ENCODE data around the gene CAPS. TPM values are rescaled to one million over a fixed set of nuclear protein-coding genes. Genes with fewer than 3 reads are reported as not detected.
A peak's percentile ranks its signal among the peaks of the same experiment; 100 is the strongest.

CAPS gene
- total RNA-seq, 1 experiment from 2014 or later: 3.7 TPM

DNA sequence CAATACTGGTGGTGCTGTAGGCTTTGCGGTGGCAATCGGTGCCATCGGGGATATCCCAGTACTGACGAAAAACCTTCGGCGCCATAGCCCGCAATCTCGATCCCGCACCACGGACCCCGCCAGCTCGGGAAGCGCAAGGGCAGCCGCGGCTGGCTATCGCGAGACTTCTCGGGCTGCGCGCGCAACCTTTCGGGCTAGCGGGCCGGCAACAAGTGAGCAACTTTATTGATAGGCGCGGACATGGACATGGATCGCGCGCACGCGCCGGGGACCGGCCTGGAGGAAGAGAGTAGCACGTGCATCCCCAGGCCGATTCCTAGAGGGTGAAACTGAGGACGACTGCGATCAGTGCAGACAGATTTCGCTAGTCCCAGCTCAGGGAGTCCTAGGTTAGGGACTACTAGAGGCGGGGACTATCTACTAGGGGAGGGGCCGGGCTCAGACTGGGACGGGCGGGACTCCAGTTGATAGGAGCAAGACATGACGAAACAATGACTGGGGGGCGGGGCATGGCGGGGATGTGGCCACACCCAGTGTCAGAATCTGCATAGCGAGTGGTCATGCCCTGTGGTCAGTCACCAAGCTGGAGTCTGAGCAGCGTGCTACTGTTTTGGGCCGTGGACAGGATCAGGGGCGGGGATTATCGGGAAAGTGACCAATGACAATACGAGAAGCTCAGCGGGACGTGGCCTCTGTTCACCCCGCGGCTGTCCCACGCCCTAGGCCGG is 10.3 kb upstream of the CAPS start, which contains the start of gene NDUFA11:
Gene NDUFA11, minus strand, starts transcription at position 167 of the 728 bp plus-strand sequence. Its CDS starts 82 bp downstream, at position 85.
- DNase-seq (ENCODE audit: low read depth, low spot score): peak; percentile 91
- in situ Hi-C loops (cut with HindIII; ENCODE audit: low pct_unique_long_range_greater_than_20kb, low sequenced_read_pairs): no loop called here

DNA sequence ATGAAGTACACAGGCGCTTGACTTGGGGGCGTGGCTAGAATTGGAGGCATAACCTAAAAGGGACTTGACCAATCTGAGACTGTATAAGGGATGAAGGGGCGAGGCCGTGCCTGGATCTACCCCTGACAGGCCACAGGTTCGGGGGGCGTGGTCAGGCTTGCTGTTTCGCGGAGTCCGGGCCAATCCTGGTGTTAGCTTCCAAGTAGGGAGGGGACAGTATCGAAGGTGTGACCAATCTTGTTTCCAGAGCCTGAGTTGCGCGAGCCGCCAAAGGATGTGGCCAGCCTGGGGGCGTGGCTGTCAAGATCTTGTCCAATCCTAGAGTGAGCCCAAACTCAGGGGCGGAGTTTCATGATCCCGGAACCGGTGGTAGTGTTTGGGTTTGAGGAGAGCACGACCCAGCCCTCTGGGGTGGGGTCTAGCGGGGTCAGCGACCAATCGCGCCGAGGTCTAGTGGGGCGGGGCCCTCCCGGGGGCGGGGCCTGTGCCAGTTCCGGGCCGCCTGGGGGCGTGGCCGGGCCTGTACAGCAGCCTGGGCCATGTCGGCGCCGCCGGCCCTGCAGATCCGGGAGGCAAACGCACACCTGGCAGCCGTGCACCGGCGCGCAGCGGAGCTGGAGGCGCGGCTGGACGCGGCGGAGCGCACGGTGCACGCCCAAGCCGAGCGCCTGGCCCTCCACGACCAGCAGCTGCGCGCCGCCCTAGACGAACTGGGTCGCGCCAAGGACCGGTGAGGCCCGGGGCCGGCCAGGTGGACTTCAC is 9.5 kb upstream of the CAPS start, which contains the start of gene VMAC:
Gene VMAC, plus strand, starts transcription at position 521 of the 762 bp plus-strand sequence. Its CDS starts 19 bp downstream, at position 540.
- in situ Hi-C loops (cut with HindIII; ENCODE audit: low pct_unique_long_range_greater_than_20kb, low sequenced_read_pairs): no loop called here
- DNase-seq (ENCODE audit: low read depth, low spot score): peak; percentile 99

DNA sequence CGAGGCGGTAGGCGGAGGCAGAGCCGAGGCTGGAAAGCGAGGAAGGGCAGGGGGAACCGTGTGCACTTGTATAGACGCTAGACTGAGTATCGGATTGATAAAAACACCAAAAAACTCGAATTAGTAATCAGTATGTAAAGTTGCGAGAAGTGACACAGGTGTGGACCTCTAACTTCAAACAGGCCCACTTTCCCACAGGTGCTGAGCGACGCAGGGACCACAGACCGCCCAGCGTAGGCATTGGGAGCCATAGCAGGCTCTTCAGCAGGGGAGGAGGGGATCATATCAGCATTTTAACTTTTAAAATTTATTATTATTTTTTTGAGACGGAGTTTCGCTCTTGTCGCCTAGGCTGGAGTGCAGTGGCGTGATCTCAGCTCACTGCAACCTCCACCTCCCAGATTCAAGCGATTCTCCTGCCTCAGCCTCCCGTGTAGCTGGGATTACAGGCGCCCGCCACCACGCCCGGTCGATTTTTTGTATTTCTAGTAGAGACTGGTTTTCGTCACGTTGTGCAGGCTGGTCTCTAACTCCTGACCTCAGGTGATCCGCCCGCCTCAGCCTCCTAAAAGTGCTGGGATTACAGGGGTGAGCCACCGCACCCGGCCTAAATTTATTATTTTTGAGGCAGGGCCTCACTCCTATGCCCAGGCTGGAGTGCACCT is 8.8 kb upstream of the CAPS start:
- in situ Hi-C loops (cut with HindIII; ENCODE audit: low pct_unique_long_range_greater_than_20kb, low sequenced_read_pairs): no loop called here
- DNase-seq (ENCODE audit: low read depth, low spot score): no peak

DNA sequence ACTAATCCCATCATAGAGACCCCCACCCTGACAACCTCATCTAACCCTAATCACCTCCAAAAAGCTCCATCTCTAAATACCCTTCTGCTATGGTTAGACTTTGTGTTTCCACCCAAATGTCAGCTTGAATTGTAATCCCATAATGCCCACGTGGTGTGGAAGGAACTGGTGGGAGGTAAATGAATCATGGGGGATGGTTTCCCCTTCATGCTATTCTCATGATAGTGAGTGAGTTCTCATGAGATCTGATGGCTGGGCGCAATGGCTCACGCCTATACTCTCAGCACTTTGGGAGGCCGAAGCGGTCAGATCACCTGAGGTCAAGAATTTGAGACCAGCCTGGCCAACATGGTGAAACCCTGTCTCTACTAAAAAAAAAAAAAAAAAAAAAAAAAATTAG is 6.8 kb upstream of the CAPS start:
- in situ Hi-C loops (cut with HindIII; ENCODE audit: low pct_unique_long_range_greater_than_20kb, low sequenced_read_pairs): no loop called here
- DNase-seq (ENCODE audit: low read depth, low spot score): no peak

DNA sequence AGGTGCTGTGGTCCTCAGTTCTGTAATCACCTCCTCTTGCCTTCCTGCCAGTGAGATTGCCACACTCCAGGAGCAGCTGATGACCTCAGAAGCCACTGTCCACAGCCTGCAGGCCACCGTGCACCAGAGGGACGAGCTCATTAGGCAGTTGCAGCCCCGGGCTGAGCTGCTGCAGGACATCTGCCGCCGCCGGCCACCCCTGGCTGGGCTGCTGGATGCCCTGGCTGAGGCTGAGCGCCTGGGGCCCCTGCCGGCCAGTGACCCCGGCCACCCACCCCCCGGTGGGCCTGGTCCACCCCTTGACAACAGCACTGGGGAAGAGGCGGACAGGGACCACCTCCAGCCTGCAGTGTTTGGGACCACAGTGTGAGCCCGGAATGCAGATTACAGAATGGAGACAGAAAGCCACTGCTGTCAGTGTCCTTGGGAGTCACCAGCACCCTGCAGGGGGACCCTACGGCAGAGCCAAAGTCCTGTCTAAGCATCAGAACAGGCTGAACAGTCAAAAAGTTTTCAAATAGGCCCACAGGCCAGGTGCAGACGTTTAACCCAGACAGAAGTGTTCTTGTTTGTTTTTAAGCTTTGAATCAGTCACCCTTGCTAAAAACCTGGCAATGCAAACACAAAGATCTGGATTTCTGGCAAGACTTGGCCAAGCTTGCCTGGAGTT is 5.1 kb upstream of the CAPS start:
- DNase-seq (ENCODE audit: low read depth, low spot score): no peak
- in situ Hi-C loops (cut with HindIII; ENCODE audit: low pct_unique_long_range_greater_than_20kb, low sequenced_read_pairs): no loop called here

DNA sequence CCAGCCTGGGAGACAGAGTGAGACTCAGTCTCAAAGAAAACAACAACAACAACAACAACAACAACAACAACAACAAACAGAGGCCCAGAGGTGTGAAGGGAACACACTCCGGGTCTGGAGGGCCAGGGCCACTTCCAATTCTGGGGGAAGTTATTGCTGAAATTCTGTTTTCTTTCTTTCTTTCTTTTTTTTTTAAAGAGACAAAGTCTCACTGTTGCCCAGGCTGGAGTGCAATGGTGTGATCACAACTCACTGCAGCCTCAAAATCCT is 3.5 kb upstream of the CAPS start:
- no peak for DNase-seq (ENCODE audit: low read depth, low spot score)
- in situ Hi-C loops (cut with HindIII; ENCODE audit: low pct_unique_long_range_greater_than_20kb, low sequenced_read_pairs): no loop called here

DNA sequence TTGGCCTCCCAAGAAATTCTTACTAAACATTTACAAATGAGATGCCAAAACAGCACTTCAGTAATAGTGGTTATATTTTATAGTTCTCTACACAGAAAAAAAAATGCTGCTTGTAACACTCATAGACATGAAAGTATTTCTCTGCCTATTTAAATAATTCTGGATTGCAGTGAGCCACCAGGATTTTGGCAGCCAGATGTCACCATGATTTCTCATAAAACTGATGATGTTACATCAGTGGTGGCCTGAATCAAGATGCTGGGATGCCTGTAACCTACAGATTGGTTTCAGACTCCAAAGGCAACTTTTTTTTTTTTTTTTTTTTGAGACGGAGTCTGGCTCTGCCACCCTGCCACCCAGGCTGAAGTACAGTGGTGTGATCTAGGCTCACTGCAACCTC is 2.7 kb upstream of the CAPS start:
- DNase-seq (ENCODE audit: low read depth, low spot score): no peak
- in situ Hi-C loops (cut with HindIII; ENCODE audit: low pct_unique_long_range_greater_than_20kb, low sequenced_read_pairs): no loop called here

DNA sequence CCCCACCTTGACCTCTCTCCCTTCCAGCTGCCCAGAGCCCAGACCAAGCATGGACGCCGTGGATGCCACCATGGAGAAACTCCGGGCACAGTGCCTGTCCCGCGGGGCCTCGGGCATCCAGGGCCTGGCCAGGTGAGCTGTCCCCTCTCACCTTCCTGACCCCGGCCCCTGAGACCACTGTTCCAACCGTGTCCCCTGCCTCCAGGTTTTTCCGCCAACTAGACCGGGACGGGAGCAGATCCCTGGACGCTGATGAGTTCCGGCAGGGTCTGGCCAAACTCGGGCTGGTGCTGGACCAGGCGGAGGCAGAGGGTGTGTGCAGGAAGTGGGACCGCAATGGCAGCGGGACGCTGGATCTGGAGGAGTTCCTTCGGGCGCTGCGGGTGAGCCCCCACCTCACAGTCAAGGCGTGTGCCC is 312 bp downstream of the CAPS start:
- DNase-seq (ENCODE audit: low read depth, low spot score): no peak
- in situ Hi-C loops (cut with HindIII; ENCODE audit: low pct_unique_long_range_greater_than_20kb, low sequenced_read_pairs): no loop called here

DNA sequence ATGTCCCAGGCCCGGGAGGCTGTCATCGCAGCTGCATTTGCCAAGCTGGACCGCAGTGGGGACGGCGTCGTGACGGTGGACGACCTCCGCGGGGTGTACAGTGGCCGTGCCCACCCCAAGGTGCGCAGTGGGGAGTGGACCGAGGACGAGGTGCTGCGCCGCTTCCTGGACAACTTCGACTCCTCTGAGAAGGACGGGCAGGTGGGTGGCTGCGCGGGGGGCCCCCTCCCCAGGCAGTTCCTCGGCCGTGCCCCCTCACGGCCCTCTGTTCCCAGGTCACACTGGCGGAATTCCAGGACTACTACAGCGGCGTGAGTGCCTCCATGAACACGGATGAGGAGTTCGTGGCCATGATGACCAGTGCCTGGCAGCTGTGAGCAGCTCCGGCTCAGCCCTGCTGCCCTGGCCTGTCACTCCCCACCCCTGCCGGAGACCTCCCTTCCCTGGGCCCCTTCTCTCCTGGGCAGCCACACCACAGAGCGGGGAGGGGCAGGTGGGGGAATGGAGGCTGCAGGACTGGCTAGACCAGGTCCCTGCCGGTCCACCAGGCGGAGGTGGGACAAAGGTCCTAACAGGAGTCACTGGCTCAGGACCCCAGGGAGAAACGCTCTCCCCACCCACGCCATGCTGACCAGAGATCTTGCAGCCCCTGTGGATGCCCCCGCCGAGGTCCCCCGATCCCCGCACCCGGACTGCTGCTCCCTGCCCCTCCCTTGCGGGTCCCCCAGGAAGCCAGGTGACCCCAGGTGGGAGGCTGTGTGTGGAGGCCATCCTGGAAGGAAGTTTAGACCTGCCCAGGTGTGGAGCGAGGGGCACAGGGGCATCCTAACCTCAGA is 1.1 kb downstream of the CAPS start:
- in situ Hi-C loops (cut with HindIII; ENCODE audit: low pct_unique_long_range_greater_than_20kb, low sequenced_read_pairs): no loop called here

DNA sequence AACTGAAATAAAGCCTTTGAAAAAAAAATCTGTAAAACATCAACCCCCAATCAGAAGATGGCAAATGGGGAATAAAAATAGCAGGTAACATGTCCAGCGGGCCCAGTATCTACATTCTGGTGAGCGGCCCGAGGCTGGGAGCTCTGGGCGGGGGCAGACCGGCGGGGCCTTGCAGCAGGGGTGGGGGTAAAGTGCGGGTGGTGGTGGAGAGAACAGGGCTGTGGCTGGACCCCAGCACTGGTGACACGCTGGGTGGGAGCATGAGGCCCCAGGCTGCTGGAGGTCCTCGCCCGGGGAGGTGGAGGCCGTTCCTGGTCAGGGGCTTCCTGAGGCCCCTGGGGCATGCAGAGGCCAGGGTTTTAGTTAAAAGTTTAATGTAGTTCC is 1.7 kb downstream of the CAPS start:
- in situ Hi-C loops (cut with HindIII; ENCODE audit: low pct_unique_long_range_greater_than_20kb, low sequenced_read_pairs): no loop called here
- DNase-seq (ENCODE audit: low read depth, low spot score): no peak

More for the DNA sequence above, 1.1 kb downstream of the CAPS start:
- no peak for DNase-seq (ENCODE audit: low read depth, low spot score)

DNA sequence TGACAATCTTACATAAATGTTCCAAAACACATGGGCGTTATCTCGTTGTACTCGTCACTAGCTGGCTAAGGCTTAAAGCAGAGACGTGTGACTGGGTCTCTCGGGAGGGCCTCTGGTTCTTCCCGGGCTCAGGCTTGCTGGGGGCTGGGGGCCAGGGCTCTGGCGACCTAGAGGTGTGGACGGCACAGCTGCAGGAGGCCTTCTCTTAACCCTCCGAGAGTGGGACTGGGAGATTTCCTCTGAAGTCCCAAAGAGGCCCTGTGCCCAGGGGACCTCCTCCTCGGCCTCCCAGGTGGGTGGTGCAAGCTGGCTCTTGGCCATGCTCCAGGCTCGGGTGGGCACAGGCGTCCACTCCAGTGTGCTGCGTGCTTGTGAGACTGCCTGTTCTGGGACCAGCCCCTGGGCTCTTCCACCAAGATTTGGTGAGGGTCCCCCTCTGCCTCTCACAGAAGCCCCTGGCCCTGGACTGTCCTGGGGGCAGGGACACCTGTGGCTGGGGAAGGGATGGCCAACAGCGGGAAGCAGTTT is 2.2 kb downstream of the CAPS start:
- DNase-seq (ENCODE audit: low read depth, low spot score): no peak

DNA sequence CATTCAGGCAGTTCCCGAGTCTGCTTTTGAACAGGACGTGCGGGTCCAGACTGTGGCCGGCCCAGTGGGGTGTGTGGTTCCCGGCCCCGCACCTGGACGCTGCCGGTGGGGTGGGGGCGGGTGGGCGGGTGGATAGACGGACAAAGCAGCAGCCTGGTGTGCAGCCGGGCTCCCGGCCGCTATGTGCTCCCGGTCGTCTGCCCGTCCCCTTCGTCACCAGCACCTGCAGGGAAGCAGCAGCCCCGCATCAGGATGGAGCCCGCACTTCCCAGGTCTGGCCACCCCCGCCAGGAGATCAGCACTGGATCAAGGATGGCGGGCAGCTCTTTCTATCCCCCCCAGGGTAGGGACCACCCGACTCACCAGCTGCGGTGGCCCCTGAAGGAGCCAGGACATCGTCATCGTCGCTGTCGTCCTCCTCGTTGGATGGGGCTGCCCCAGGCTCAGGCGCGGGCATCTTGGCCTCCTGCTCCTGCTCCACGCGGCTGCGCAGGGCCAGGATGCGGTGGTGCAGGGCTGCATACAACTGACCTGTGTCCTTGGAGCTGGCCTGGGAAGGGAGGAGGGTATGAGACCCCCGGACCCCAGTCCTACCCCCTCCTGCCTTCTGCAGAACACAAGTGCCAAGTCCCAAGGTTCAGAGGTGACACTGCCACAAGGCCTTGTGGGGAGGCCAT is 3.5 kb downstream of the CAPS start:
- no peak for DNase-seq (ENCODE audit: low read depth, low spot score)
- in situ Hi-C loops (cut with HindIII; ENCODE audit: low pct_unique_long_range_greater_than_20kb, low sequenced_read_pairs): no loop called here

More for the DNA sequence above, 2.2 kb downstream of the CAPS start:
- in situ Hi-C loops (cut with HindIII; ENCODE audit: low pct_unique_long_range_greater_than_20kb, low sequenced_read_pairs): no loop called here

DNA sequence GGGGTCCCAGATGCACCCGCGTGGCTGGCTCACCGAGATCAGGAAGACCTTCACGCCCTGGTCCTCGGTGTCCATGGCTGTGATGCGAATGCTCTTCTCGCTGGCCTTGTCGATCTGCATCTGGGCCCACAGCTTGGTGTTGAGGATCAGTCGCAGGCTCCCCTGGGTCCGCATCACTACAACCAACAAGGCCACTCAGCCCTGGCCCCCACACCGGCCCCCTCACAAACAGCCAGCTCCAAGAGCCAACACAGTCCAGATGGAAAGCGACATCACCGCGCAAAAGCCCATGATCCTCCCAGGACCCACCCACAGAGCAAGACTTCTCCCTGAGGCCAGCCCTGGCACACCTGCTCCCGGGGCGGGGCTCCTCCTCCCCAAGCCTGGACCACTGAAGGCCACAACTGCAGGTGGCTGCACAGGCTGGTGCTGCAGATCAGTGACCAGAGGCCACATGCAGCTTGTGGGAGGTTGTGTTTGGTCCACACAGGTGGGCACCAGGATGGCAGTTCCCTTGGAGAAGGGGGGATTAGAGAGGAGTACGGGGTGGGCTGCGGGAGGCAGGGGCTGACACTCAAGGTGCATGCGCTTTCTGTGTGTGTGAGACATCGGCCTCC is 4.5 kb downstream of the CAPS start:
- DNase-seq (ENCODE audit: low read depth, low spot score): no peak
- in situ Hi-C loops (cut with HindIII; ENCODE audit: low pct_unique_long_range_greater_than_20kb, low sequenced_read_pairs): no loop called here

DNA sequence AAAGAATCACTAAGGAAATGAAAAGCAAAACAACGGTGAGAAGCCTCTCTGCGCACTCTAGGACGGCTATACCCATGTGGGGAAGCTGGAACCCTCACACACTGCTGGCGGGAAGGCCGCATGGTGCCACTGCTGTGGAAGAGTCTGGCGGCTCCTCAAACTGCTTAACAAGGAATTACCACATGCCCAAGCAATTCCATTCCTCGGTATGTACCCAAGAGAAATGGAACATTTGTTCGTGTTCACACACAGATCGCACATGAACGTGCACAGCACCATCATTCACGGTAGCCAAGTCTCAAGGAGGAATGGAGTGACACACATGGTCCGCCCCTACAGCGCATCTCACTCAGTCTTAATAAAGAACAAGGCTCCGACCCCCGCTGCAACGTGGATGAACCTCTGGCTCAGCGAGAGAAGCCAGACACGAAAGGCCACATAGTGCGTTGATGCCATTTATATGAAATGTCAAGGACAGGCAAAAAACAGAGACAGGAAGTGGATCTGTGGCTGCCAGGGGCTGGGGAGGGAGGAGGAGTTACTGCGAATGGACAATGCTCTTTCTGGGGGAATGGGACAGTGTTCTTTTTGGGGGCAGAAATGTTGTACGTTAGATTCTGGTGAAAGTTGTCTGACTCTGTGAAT is 7.6 kb downstream of the CAPS start:
- DNase-seq (ENCODE audit: low read depth, low spot score): no peak
- in situ Hi-C loops (cut with HindIII; ENCODE audit: low pct_unique_long_range_greater_than_20kb, low sequenced_read_pairs): no loop called here

DNA sequence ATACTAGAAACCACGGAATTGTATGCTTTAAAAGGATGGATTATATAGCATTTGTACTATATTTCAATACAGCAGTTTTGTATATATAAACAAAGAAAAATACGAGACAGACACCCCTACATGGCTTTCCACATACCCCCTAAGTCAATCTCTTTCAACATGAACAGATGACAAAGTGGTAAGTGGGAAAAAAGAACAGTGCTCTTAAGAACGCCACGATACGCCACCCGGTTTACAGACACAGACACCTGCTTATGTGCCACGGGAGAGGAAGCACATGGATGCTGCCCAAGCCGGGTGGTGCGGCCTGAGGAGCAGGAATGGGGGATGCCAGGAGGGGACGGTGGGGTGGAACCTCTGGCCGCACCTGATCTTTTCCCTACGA is 8.1 kb downstream of the CAPS start:
- in situ Hi-C loops (cut with HindIII; ENCODE audit: low pct_unique_long_range_greater_than_20kb, low sequenced_read_pairs): no loop called here
- DNase-seq (ENCODE audit: low read depth, low spot score): no peak

DNA sequence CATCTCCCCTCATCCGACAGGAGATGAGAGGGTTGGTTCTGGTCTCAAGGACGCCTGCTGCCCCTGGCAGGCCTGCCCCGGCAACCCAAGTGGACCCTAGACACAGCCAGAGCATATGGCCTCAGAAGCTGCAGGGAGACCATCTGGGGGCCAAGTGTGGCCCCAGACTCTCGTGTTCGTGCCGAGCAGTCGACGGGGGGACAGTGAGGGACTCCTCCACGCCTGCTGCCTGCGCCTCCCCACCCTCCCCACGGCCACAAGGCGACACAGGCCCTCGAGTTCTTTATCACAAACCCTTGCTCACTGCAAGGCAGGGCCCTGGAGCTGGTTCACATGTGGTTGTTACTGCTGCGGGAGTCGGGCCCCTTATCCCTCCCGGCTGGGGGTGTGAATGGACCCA is 9.3 kb downstream of the CAPS start:
- in situ Hi-C loops (cut with HindIII; ENCODE audit: low pct_unique_long_range_greater_than_20kb, low sequenced_read_pairs): no loop called here
- no peak for DNase-seq (ENCODE audit: low read depth, low spot score)

Measured in SK-MEL-5 (cell line).